ENCODE measurements around the gene GPR37L1. TPM values are rescaled to one million over a fixed set of nuclear protein-coding genes. Genes with fewer than 3 reads are reported as not detected.
"Not testable (repeated sequence)": the region's sequence is repeated elsewhere in the genome, so short reads cannot be mapped to it uniquely, and the experiment has no call there.

GPR37L1 gene
- total and polyA plus RNA-seq, 10 donors: 0.16 TPM; not detected in 9

DNA sequence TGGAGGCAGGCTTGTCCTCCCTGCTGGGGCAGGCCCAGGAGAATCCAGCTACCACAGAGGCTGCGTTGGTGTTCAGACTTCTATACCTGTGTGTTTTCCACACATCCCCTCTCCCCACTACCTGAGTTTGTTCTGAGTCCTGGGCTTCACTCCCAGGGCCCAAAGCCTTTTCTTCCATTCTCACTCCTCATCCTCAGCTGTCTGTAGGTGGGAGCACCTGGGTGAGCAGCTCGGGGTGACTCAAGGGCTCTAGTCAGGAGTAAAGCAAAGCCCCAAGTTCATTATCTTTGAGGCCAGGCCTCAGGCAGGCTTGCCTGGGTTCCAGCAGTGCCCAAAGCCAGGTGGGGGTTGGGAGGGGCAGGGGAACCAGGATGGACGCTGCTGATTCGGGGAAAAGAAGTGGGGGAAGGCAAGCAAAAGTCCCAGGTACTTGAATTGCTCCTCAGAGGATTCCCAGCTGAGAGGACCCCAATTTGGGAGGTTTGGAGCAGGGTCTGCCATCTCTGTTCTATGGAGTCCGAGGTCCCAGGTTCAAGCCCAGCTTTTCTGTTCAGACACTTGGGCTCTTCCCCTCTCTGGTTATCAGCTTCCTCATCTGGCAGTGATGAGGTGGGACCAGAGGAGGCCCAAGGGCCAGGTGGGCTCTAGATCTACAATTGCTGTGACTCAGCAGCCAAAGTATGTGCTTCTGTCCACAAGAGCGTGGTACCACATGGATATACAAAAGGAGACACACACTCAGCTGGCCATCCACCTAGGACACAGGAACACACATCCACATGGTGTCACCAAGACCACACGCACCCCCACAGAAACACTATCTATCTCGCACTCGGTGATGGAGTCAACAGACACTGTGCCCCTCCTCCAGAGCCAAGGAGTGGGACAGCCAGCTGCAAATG lies 43.5 kb downstream of the GPR37L1 start:
- peaks cover 40 to 63% (median 49%) of the 10 kb centered on the region in 6 donors for H3K4me1 ChIP-seq
- TF ChIP-seq POLR2AphosphoS5 (IDR thresholded peaks at IDR 0.05) (no peak), POLR2A (IDR thresholded peaks at IDR 0.05) (no peak)
- TF ChIP-seq, protein P1, sequence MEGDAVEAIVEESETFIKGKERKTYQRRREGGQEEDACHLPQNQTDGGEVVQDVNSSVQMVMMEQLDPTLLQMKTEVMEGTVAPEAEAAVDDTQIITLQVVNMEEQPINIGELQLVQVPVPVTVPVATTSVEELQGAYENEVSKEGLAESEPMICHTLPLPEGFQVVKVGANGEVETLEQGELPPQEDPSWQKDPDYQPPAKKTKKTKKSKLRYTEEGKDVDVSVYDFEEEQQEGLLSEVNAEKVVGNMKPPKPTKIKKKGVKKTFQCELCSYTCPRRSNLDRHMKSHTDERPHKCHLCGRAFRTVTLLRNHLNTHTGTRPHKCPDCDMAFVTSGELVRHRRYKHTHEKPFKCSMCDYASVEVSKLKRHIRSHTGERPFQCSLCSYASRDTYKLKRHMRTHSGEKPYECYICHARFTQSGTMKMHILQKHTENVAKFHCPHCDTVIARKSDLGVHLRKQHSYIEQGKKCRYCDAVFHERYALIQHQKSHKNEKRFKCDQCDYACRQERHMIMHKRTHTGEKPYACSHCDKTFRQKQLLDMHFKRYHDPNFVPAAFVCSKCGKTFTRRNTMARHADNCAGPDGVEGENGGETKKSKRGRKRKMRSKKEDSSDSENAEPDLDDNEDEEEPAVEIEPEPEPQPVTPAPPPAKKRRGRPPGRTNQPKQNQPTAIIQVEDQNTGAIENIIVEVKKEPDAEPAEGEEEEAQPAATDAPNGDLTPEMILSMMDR (IDR thresholded peaks at IDR 0.05 in 8 of 11, conservative IDR thresholded peaks at IDR 0.05 in 3 of 11): no peak
- H3K4me3 ChIP-seq: no peak overlapping the region
- 87 to 92% (median 90%) methylated on average over 9 of the region's 9 CpGs for WGBS, 5 donors
- H3K9me3 ChIP-seq: no peaks in the 10 kb centered on the region
- H3K27ac ChIP-seq: peak overlapping the region in 3 of 8 donors; percentile 93 to 96 (median 95)
- no peak for DNase-seq
- no peaks in the 10 kb centered on the region for H3K27me3 ChIP-seq (replicated peaks in 1 of 7)
- intact Hi-C loops (cut with DNase I; ENCODE audit: low total_unique reads): no loop called here
- no peaks in the 10 kb centered on the region for H3K36me3 ChIP-seq

DNA sequence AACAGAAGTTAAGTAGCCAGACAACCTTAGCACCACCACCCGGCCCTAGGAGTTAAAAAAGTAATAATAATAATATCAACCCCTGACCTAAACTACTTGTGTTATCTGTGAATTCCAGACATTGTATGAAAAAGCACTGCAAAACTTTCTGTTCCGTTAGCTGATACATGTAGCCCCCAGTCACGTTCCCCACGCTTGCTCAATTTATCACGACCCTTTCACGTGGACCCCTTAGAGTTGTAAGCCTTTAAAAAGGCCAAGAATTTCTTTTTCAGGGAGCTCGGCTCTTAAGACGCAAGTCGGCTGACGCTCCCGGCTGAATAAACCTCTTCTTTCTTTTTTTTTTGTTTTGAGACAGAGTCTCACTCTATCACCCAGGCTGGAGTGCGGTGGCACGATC lies 44.3 kb downstream of the GPR37L1 start:
- H3K4me1 ChIP-seq: peaks cover 32 to 55% (median 40%) of the 10 kb centered on the region in 6 donors
- WGBS, 5 donors: 83 to 95% (median 91%) methylated on average over 13 of the region's 13 CpGs
- H3K27me3 ChIP-seq (replicated peaks in 1 of 7); H3K9me3 ChIP-seq; H3K4me3 ChIP-seq; H3K27ac ChIP-seq; DNase-seq; H3K36me3 ChIP-seq; intact Hi-C loops (cut with DNase I; ENCODE audit: low total_unique reads): not testable (repeated sequence)

DNA sequence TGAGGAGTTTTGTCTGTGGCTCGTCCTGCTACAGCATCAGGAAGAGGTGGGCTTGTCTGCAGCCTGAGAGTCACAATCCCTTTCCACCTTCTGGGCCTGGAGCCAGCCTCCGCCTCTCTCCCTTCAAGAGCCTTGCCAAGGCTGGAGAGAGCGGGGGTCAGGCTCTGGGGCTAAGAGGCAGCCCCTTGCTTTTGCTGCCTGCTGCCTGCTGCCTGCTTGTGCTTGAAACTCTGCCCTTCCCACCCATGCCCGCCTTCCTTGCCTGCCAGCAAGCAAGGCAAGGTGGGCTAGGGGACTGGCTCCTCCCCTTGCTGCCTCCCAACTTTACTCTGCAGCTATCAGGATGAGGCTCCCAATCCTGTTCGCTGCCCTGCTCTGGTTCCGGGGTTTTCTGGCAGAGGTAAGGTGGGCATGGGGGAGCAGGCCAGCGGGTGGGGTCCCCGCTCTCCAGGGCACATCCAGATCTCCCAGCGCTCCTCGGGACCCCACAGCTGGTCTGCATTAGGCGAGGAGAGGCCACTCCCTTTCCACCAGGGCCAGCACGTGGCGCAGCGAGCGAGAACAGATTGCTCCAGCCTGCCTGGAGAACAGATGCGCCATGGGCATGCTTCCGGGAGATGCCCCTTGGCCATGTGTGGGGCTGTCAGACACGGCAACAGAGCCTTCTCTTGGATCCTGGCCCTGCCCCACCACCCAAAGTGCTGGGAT lies 45.1 kb downstream of the GPR37L1 start:
- no peak overlapping the region for H3K27ac ChIP-seq
- intact Hi-C loops (cut with DNase I; ENCODE audit: low total_unique reads): no loop called here
- H3K36me3 ChIP-seq: no peaks in the 10 kb centered on the region
- TF ChIP-seq, protein P1 (IDR thresholded peaks at IDR 0.05 in 8 of 11, conservative IDR thresholded peaks at IDR 0.05 in 3 of 11): no peak
- TF ChIP-seq POLR2A (IDR thresholded peaks at IDR 0.05) (no peak), POLR2AphosphoS5 (IDR thresholded peaks at IDR 0.05) (no peak)
- no peaks in the 10 kb centered on the region for H3K27me3 ChIP-seq (replicated peaks in 1 of 7)
- no peak overlapping the region for H3K4me3 ChIP-seq
- 69 to 77% (median 74%) methylated on average over 12 to 18 of the region's 18 CpGs for WGBS, 5 donors
- peaks cover 24 to 47% (median 32%) of the 10 kb centered on the region in 6 donors for H3K4me1 ChIP-seq
- H3K9me3 ChIP-seq: no peaks in the 10 kb centered on the region
- no peak for DNase-seq

DNA sequence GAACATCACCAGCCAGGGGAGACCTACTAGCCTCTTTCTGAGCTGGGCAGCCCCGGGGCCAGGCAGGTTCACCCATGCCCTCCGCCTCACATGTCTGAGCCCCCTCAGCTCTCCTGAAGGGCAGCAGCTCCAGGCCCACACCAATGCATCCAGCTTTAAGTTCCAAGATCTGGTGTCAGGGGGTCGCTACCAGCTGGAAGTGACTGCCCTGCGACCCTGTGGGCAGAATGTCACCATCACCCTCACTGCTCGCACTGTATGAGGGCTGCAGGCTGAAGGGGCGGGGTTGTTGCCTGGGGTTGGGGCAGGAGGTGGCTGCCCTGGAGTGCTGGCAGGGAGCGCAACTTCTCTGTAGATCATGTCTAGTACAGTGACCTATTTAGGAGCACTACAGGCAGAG lies 46.1 kb downstream of the GPR37L1 start:
- 82 to 98% (median 94%) methylated on average over 5 to 7 of the region's 7 CpGs for WGBS, 5 donors
- no peaks in the 10 kb centered on the region for H3K36me3 ChIP-seq
- intact Hi-C loops (cut with DNase I; ENCODE audit: low total_unique reads): no loop called here

More for the DNA sequence above, 46.1 kb downstream of the GPR37L1 start:
- H3K27me3 ChIP-seq (replicated peaks in 1 of 7): no peaks in the 10 kb centered on the region
- DNase-seq: no peak
- no peak overlapping the region for H3K27ac ChIP-seq
- TF ChIP-seq POLR2A (IDR thresholded peaks at IDR 0.05) (no peak), POLR2AphosphoS5 (IDR thresholded peaks at IDR 0.05) (no peak)
- TF ChIP-seq, protein P1 (IDR thresholded peaks at IDR 0.05 in 8 of 11, conservative IDR thresholded peaks at IDR 0.05 in 3 of 11): no peak
- no peak overlapping the region for H3K4me3 ChIP-seq
- peaks cover 14 to 37% (median 22%) of the 10 kb centered on the region in 6 donors for H3K4me1 ChIP-seq
- no peaks in the 10 kb centered on the region for H3K9me3 ChIP-seq
